Measurements from ENCODE around the gene LAMB4.

GRCh38 chr7:108157606-108158335, 27.6 kb upstream of the LAMB4 start:
- TF ChIP-seq CTCF (IDR thresholded peaks at IDR 0.05): no peak
- no peak for TF ChIP-seq POLR2A (IDR thresholded peaks at IDR 0.05)
